Panc1 (cell line): ENCODE data around the gene ARL14EPL. TPM values are rescaled to one million over a fixed set of nuclear protein-coding genes. Genes with fewer than 3 reads are reported as not detected.

Experiments
- ATAC-seq: fragments of 200-7000 bp; cut with Tn5 transposase; 2 replicates; pipeline ENCODE4 v1.9.1; 2020; ENCODE audit warnings: mild to moderate bottlenecking, moderate library complexity
- BruUV-seq: library from RNA; stranded (reverse); fragments of 400-500 nt; replicated peaks from 2 replicates; lab custom pipeline; 2021; lab: Mats Ljungman, UMichigan
- CTCF ChIA-PET: fragments of 300-600 bp; sonication (Branson Sonifier 250); formaldehyde crosslinking; loops from one replicate; lab custom pipeline; 2022; ENCODE audit warnings: antibody characterized with exemption; lab: Charles Lee
- POLR2A ChIA-PET: fragments of 300-600 bp; sonication (Branson Sonifier 250); formaldehyde crosslinking; loops from one replicate; lab custom pipeline; 2022; ENCODE audit warnings: antibody characterized with exemption; lab: Charles Lee
- DNase-seq: peaks from one replicate; pipeline ENCODE4 v3.0.0-alpha.2; 2010; ENCODE audit warnings: low read depth, low spot score
- H3K27ac ChIP-seq: 2 replicates; pipeline ENCODE4 v1.5.1; 2011; ENCODE audit warnings: mild to moderate bottlenecking, low read length, inconsistent platforms
- H3K27me3 ChIP-seq: fragments of 200-500 bp; sonication (Bioruptor generic); 2 replicates; pipeline ENCODE4 v1.6.0; 2014; ENCODE audit warnings: low read length, inconsistent platforms; ENCODE audit not compliant: control insufficient read depth, insufficient read depth
- H3K36me3 ChIP-seq: fragments of 200-500 bp; sonication (Bioruptor generic); 2 replicates; pipeline ENCODE4 v1.5.1; 2014; ENCODE audit warnings: inconsistent platforms, mild to moderate bottlenecking, low read length, moderate library complexity; ENCODE audit not compliant: control insufficient read depth, insufficient read depth
- H3K4me1 ChIP-seq: 2 replicates; pipeline ENCODE4 v1.5.1; 2011; ENCODE audit warnings: inconsistent platforms, mild to moderate bottlenecking, low read length, moderate library complexity; ENCODE audit not compliant: control insufficient read depth, insufficient read depth
- H3K4me3 ChIP-seq, 2 experiments: 2 replicates each; pipeline ENCODE4 v1.5.1; 2011 to 2012; ENCODE audit warnings: low read depth in 2 of 2, low read length in 2 of 2, mild to moderate bottlenecking in 2 of 2, inconsistent platforms in 1 of 2, moderate library complexity in 1 of 2
- H3K9me3 ChIP-seq: fragments of 200-500 bp; sonication (Bioruptor generic); 2 replicates; pipeline ENCODE4 v1.5.1; 2014; ENCODE audit warnings: low read depth, mild to moderate bottlenecking, inconsistent platforms, low read length, moderate library complexity; ENCODE audit not compliant: control insufficient read depth, insufficient read depth
- POLR2AphosphoS5 ChIP-seq: IDR thresholded peaks from 2 replicates; pipeline ENCODE4 v1.6.1; 2012; ENCODE audit warnings: mild to moderate bottlenecking, low read depth, low read length, moderate library complexity
- SIN3A ChIP-seq: IDR thresholded peaks from 2 replicates; pipeline ENCODE4 v1.6.1; 2012; ENCODE audit warnings: low read depth, mild to moderate bottlenecking, low read length, moderate library complexity, borderline replicate concordance; ENCODE audit not compliant: insufficient read depth
- TCF7L2 ChIP-seq: IDR thresholded peaks from 2 replicates; pipeline ENCODE4 v1.6.1; 2011; ENCODE audit warnings: mild to moderate bottlenecking, low read depth, low read length, inconsistent platforms
- in situ Hi-C: cut with HindIII; loops from 2 replicates; pipeline ENCODE4 v1.10.0; 2016; ENCODE audit warnings: low sequenced_read_pairs, low pct_unique_long_range_greater_than_20kb
- intact Hi-C: fragments of 100-400 bp; cut with micrococcal nuclease; formaldehyde crosslinking; loops from one replicate; pipeline ENCODE4 v1.10.0; 2022; ENCODE audit not compliant: unreplicated experiment
- total RNA-seq: library from RNA; stranded (reverse); gene quantifications from one replicate; pipeline ENCODE4 v1.2.1, GENCODE V29; 2021; ENCODE audit not compliant: unreplicated experiment
- TF ChIP-seq, protein P1 (sequence below), 2 experiments: IDR thresholded peaks; 2 replicates each; pipeline ENCODE4 v1.6.1; 2011 to 2012; ENCODE audit warnings: low read depth in 2 of 2, control low read depth in 1 of 2, low read length in 1 of 2, mild to moderate bottlenecking in 1 of 2, moderate library complexity in 1 of 2; ENCODE audit not compliant: insufficient read depth in 1 of 2
- TF ChIP-seq, protein P2 (sequence below): fragments of 450-650 bp; IDR thresholded peaks from 2 replicates; pipeline ENCODE4 v1.5.1; 2017; ENCODE audit warnings: mild to moderate bottlenecking

The ARL14EPL gene
- total RNA-seq, 1 experiment from 2014 or later: not detected

DNA sequence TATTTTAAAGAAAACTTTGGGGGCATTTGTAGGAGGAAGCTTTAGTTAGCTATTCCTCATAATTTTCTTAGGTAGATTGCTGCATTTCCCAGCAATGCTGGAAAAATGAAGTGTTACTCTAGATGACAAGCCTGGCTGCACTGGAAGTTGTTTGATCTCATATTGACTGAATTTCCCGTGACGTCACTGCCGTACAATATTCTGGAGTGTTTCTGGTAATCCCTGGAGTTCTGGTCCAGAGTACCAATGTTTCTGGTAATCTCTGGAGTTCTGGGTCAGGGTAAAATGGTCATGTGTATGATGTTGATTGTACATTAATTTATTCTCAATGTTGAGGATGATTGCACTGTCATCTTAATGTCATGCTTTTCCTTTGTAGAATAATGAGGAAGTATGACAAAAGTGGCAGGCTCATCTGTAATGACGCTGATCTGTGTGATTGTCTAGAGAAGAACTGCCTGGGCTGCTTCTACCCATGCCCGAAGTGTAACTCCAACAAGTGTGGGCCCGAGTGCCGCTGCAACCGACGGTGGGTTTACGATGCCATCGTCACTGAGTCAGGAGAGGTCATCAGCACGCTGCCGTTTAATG lies 26.2 kb downstream of the ARL14EPL start:
- ChIA-PET CTCF (no interaction called here), POLR2A (no interaction called here)
- no peak overlapping the region for H3K27ac ChIP-seq
- intact Hi-C loops: no loop called here
- no peaks in the 10 kb centered on the region for H3K4me1 ChIP-seq
- TF ChIP-seq POLR2AphosphoS5 (no peak), SIN3A (no peak)
- TF ChIP-seq, protein P1, sequence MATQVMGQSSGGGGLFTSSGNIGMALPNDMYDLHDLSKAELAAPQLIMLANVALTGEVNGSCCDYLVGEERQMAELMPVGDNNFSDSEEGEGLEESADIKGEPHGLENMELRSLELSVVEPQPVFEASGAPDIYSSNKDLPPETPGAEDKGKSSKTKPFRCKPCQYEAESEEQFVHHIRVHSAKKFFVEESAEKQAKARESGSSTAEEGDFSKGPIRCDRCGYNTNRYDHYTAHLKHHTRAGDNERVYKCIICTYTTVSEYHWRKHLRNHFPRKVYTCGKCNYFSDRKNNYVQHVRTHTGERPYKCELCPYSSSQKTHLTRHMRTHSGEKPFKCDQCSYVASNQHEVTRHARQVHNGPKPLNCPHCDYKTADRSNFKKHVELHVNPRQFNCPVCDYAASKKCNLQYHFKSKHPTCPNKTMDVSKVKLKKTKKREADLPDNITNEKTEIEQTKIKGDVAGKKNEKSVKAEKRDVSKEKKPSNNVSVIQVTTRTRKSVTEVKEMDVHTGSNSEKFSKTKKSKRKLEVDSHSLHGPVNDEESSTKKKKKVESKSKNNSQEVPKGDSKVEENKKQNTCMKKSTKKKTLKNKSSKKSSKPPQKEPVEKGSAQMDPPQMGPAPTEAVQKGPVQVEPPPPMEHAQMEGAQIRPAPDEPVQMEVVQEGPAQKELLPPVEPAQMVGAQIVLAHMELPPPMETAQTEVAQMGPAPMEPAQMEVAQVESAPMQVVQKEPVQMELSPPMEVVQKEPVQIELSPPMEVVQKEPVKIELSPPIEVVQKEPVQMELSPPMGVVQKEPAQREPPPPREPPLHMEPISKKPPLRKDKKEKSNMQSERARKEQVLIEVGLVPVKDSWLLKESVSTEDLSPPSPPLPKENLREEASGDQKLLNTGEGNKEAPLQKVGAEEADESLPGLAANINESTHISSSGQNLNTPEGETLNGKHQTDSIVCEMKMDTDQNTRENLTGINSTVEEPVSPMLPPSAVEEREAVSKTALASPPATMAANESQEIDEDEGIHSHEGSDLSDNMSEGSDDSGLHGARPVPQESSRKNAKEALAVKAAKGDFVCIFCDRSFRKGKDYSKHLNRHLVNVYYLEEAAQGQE (IDR thresholded peaks at IDR 0.05; ENCODE audit: insufficient read depth in 1 of 2, low read depth in 2 of 2, low read length in 1 of 2): no peak
- DNase-seq: no peak
- H3K27me3 ChIP-seq: peaks cover 2% of the 10 kb centered on the region; the same call in 1 of the 2 replicates
- BruUV-seq: no TSS peak
- in situ Hi-C loops: no loop called here
- no peak for ATAC-seq
- H3K4me3 ChIP-seq: no peak overlapping the region
- H3K36me3 ChIP-seq: no peaks in the 10 kb centered on the region
- H3K9me3 ChIP-seq: no peaks in the 10 kb centered on the region

DNA sequence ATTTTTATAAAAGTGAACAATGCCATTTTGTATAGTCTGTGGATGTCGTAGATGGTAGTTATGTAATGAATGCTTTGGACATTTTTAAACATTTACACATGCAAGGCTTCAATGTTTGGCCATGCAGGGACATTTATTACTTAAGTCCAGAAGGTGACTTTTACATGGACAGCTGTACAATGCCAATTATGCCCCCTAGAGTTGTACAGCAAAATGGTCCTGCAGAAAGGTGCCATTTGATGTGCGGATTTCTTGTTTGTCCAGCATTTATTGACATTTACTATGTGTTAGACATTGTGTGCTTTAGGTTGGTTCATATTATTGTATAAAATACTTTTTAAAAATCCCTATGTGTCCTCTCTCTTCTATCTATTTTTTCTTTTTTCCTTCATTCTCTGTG lies 30.1 kb downstream of the ARL14EPL start:
- no peaks in the 10 kb centered on the region for H3K9me3 ChIP-seq
- H3K27me3 ChIP-seq: peaks cover 2% of the 10 kb centered on the region; the same call in 1 of the 2 replicates
- intact Hi-C loops: no loop called here
- no peak overlapping the region for H3K4me3 ChIP-seq
- ATAC-seq (no peak), DNase-seq (no peak)
- no TSS peak for BruUV-seq
- POLR2A ChIA-PET: no interaction called here
- in situ Hi-C loops: no loop called here
- CTCF ChIA-PET: no interaction called here
- H3K4me1 ChIP-seq: no peaks in the 10 kb centered on the region
- H3K36me3 ChIP-seq: no peaks in the 10 kb centered on the region
- TF ChIP-seq POLR2AphosphoS5 (no peak), SIN3A (no peak), TCF7L2 (no peak)
- TF ChIP-seq, protein P1 (IDR thresholded peaks at IDR 0.05; ENCODE audit: insufficient read depth in 1 of 2, low read depth in 2 of 2, low read length in 1 of 2): no peak
- TF ChIP-seq, protein P2, sequence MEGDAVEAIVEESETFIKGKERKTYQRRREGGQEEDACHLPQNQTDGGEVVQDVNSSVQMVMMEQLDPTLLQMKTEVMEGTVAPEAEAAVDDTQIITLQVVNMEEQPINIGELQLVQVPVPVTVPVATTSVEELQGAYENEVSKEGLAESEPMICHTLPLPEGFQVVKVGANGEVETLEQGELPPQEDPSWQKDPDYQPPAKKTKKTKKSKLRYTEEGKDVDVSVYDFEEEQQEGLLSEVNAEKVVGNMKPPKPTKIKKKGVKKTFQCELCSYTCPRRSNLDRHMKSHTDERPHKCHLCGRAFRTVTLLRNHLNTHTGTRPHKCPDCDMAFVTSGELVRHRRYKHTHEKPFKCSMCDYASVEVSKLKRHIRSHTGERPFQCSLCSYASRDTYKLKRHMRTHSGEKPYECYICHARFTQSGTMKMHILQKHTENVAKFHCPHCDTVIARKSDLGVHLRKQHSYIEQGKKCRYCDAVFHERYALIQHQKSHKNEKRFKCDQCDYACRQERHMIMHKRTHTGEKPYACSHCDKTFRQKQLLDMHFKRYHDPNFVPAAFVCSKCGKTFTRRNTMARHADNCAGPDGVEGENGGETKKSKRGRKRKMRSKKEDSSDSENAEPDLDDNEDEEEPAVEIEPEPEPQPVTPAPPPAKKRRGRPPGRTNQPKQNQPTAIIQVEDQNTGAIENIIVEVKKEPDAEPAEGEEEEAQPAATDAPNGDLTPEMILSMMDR: no peak
- no peak overlapping the region for H3K27ac ChIP-seq
